Stomach (tissue), 4 donors: Measurements from ENCODE around the gene SLFN14.

Experiments
- EP300 ChIP-seq: sonication (generic); formaldehyde crosslinking; IDR thresholded peaks from one replicate; pipeline ENCODE4 v1.6.1; 2017; ENCODE audit warnings: antibody characterized with exemption
- POLR2A ChIP-seq, 4 donors: fragments of 450-650 bp; IDR thresholded peaks; one replicate each; pipeline ENCODE4 v1.6.1; 2016; ENCODE audit warnings: antibody characterized with exemption in 4 of 4, control low read depth in 2 of 4, mild to moderate bottlenecking in 1 of 4, moderate library complexity in 1 of 4
- POLR2AphosphoS5 ChIP-seq, 3 donors: sonication (generic); formaldehyde crosslinking; IDR thresholded peaks; one replicate each; pipeline ENCODE4 v1.6.1; 2016; ENCODE audit warnings: antibody characterized with exemption in 3 of 3
- TF ChIP-seq, protein P1 (sequence below), 7 experiments: fragments of 450-650 bp in 4 of 7; fragments of 200-600 bp in 3 of 7; sonication (generic) in 3 of 7; IDR thresholded peaks; one replicate each; pipeline ENCODE4 v1.5.1; 2016 to 2019; ENCODE audit warnings: antibody characterized with exemption in 7 of 7, control low read depth in 2 of 7, mild to moderate bottlenecking in 1 of 7

DNA sequence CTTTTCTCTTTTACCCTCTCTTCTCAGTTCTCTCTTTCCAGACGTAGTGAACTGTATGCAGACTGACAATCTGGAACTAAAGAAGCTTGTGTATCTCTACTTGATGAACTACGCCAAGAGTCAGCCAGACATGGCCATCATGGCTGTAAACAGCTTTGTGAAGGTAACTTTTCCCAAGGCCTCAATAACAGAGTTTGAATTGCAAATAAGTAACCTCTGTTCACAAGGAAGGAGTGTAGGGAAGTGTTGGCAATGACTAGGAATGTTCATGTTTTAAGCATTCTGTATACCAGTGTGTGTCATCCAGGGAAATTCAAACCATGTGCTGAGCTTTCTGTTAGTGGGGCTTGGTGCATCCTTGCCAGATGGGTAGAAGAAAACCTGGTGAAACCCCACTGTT lies 45.1 kb upstream of the SLFN14 start:
- TF ChIP-seq, protein P1, sequence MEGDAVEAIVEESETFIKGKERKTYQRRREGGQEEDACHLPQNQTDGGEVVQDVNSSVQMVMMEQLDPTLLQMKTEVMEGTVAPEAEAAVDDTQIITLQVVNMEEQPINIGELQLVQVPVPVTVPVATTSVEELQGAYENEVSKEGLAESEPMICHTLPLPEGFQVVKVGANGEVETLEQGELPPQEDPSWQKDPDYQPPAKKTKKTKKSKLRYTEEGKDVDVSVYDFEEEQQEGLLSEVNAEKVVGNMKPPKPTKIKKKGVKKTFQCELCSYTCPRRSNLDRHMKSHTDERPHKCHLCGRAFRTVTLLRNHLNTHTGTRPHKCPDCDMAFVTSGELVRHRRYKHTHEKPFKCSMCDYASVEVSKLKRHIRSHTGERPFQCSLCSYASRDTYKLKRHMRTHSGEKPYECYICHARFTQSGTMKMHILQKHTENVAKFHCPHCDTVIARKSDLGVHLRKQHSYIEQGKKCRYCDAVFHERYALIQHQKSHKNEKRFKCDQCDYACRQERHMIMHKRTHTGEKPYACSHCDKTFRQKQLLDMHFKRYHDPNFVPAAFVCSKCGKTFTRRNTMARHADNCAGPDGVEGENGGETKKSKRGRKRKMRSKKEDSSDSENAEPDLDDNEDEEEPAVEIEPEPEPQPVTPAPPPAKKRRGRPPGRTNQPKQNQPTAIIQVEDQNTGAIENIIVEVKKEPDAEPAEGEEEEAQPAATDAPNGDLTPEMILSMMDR (IDR thresholded peaks at IDR 0.05) = no peak
- TF ChIP-seq POLR2A (IDR thresholded peaks at IDR 0.05) (no peak), POLR2AphosphoS5 (IDR thresholded peaks at IDR 0.05) (no peak), EP300 (no peak)
